RKO (cell line): Measurements from ENCODE around the gene ADARB2.
"Not testable (repeated sequence)": the region's sequence is repeated elsewhere in the genome, so short reads cannot be mapped to it uniquely, and the experiment has no call there.

Experiments used
- DNase-seq: peaks from one replicate; pipeline ENCODE4 v3.0.0-alpha.2; 2016; ENCODE audit warnings: low spot score

ADARB2 gene

DNA sequence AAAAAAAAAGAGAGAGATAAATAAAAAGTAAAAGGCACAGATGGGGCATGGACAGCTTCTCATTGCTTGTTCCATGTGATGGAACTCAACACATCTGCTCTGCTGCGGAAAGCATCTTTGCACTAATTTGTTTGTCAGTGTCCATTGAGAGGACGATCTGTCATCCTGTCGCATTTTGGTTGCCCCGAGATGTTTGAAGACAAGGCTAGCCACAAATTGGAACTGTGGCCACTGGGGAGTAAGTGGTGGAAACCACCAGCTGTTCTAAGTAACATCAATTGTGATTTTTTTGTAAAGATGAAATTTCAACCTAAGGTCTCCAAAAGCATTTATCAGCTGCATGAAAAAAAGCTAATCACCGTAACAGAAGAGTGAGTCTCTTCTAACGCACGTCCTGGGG, 312.7 kb downstream of the ADARB2 start:
- no peak for DNase-seq

DNA sequence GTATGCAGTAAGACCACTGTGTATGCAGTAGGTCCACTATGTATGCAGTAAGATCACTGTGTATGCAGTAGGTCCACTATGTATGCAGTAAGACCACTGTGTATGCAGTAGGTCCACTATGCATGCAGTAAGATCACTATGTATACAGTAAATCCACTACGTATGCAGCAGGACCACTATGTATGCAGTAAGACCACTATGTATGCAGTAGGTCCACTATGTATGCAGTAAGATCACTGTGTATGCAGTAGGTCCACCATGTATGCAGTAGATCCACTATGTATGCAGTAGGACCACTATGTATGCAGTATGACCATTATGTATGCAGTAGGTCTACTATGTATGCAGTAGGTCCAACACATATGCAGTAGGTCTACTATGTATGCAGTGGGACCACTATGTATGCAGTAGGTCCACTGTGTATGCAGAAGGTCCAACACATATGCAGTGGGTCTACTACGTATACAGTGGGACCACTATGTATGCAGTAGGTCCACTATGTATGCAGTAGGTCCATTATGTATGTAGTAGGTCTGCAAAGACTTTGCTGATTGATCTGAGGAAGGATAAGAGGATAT, 313.6 kb downstream of the ADARB2 start:
- no peak for DNase-seq

DNA sequence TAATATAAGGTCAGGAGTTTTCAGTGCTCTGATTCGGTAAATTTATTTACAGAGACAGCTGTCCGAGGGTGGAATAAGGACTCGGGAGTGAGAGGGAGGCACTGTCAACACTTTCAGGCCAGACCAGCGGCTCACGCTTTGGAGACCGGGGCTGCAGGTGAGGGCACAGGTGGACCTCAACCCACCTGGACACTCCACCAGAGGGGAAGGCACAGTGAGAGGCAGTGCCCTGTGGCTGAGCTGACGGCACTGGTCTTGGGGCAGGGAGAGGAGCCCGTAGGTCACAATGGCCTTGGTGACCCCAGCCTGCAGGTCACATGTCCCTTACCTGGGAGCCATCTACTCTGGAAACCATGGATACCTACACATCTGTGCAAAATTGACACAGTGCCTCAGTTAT, 315.1 kb downstream of the ADARB2 start:
- DNase-seq: no peak

DNA sequence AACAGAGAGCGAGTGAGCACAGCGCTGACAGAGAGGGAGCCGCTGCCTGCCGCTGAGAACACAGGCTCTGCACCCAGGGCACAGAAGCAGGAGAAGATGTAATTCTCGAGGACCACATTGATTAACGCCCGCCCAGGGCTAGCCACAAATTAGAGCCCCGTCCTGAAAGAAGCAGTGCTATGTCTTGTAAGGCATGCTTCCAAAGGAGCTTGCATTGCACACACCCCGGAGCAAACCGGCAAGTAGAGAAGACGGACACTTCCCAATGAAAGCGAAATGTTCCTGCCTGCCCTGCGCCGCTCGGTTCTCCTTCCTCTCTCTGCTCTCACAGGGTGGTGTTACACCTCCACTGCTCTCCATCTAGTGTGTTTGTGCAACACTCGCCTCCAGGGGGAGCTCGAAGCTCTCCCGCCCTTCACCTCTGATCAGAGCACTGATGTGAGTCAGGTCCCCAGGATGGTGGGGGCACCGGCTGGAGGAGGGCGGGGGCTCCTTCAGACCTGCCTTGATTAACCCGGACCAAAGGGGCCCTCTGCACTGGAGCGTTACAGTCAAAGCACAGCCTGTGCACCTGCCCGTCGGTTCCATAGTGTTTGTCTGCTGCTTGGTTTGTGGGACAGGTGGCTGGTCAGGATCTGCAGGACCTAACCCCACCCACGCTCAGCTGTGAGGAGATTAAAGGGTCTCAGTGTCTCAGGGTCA, 316.5 kb downstream of the ADARB2 start:
- DNase-seq: peak; percentile 74

DNA sequence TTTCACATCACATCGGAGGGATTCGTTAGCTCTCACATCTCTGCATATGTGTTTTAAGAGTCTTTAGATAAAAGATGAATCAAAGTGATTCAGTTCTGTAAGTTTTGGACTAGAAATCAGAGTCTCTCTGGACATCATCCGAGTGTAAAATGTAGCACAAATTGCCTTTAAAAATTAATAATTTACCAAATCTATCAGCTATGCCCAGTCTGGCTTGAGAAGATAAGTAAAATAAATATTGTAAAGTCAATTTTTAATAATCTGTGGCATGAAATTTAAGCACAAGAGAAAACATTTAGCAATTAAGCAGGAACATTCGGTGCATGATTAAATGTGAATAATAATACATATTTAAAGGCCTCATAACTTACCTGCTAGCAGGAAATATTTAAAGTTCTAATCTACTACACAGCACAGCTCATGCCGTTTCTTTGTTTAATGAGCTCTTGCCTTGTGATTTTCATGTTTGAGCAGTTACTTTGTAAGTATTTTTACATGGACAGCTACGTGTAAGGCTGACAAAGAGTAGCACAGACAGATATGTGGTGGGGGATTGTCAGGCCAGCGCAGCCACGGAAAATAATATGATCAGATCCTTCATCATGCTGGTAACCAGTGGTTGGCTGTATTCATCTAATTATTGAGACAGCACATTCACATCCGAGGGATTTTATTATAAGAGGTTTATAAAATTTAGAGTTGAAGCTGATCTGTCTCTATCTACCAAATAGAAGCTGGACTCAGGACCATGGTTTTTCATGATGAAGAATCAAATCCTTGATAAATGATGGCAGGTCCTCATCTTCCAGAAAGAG, 317.3 kb downstream of the ADARB2 start:
- no peak for DNase-seq

DNA sequence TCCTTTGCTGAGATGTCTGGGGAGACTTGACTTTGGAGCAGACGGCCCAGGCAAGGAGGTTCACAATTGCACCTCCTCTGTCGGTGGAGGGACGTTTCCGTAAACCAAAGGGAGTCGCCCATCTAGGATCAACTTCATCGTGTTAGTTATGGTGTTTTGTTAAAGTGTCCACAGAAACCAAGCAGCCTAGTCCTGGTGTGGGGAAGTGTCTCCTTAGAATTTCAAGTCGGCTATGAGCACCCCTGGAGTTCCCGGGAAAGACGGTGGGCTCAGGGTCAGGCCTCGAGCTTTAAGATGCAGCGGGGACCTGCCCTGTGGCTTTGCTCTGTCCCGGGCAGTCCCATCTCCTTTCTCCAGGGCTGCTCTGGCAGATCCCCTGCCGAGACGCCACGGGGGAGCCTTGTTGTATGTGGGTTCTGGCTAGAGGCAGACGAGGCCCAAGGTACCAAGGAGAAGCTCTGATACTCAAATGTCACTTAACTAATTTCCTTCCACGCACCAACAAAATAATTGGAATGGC, 319.2 kb downstream of the ADARB2 start:
- DNase-seq: no peak

DNA sequence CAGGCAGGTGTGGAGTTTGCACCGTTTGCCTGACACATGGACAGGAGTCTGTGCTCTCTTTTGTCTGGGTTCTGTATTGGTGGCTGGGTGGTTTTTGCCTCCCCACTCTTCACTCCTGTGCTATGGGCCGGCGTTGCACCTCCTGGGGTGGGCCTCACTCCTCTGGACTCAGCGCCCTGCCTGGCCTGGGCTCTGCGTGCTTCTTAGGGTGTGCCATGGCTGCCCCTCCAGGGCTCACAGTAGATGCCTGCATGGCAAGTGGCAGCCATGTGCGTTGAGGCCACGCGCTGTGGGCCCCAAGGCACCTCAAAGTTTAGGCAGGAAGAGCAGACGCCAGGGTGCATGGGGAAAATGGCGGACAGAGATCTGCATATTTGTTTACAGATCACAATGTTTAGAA, 319.8 kb downstream of the ADARB2 start:
- no peak for DNase-seq

DNA sequence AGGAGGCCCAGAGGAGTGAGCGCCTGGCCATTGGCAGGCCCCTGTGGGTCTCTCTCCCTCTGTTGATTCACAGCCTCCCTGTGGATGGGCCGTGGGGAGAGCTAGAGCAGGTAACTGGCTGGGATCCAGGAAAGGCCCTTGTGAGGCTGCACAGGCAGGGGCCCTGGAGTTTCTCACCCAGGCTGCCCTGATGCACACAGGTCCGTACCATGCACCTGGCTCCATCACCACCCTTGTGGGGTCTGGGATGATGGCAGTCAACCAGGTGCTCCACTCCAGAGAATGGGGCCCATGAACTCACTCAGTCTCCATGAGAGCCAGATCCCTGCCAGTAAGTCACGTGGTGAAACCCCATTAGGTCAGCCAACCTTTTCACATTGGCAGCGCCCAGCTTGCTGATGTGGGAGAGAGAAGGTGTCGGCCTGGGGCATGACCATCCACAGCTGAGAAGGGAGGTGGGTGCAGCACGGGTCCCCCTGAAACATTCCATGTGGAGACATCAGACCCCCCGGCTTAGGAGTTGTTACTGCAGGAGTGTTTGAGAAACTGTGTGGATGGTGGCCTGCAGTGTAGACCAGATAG, 320.8 kb downstream of the ADARB2 start:
- DNase-seq: no peak

DNA sequence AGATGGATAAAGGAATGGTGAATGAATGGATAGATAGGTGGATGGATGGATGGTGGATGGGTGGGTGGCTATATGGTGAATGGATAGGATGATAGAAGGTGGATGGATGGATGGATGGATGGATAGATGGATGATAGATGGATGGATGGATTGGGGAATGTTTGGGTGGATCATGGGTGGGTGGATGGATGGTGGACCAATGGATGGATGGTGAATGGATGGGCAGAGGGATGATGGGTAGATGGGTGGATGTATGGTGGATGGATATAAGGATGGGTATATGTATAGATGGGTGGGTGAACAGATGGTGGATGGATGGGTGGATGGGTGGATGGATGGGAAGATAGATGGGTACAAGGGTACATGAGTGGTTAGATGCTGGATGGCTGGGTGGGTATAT, 322.4 kb downstream of the ADARB2 start:
- no peak for DNase-seq

DNA sequence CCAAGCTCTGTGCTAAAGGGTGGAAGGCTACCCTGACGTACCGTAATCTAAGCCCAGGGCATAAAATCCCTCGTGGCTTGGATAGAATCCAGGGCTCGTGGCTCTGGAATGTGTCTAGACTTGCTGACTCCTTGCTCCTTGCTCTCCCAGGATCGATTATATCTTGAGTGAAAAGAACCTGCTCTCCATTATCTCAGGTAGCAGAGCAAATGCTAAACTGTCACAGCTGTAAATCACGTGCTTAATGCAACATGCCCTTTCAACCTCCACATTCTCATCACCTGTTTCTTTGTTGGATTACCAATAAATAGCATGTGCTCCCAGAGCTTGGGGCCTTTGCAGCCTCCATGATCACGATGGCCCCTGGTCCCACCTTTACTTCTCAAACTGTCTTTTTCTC, 323.0 kb downstream of the ADARB2 start:
- DNase-seq: not testable (repeated sequence)

DNA sequence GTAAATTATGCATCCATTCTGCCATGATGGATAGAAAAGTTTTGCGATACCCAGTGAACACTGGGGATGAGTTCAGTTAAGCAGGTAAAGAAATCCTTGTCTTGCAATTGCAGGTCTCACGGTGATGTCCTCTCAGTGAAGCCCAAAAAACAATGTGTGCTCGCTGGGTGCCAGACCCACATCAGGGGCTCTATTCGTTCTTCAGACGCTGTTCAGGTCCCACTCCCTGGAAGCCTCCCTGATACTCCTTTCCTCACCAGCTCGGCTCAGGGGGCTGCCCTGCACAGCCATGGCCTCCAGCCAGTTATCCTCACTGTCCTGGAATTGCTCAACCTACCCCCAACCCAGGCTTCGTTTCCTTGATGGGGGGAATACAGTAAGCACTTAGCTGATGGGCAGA, 323.5 kb downstream of the ADARB2 start:
- no peak for DNase-seq

DNA sequence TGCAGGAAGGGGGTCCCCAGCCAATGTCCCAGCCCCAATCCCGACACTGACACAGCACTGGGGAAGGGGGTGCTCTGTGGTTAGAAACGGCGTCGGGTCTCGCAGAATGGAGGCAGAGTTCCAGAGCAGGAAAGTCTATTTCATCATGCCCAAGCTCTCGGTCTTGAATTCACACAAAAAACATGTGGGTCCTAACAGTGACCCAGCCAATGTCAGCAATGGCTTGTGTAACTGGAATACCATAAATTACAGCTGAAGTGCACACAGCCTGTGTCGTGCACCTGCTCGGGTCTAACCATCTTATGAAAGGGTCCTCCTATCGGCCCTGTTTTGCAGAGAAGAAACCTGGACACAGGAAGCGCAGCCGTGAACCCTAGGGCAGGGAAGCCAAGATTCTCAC, 324.1 kb downstream of the ADARB2 start:
- no peak for DNase-seq

DNA sequence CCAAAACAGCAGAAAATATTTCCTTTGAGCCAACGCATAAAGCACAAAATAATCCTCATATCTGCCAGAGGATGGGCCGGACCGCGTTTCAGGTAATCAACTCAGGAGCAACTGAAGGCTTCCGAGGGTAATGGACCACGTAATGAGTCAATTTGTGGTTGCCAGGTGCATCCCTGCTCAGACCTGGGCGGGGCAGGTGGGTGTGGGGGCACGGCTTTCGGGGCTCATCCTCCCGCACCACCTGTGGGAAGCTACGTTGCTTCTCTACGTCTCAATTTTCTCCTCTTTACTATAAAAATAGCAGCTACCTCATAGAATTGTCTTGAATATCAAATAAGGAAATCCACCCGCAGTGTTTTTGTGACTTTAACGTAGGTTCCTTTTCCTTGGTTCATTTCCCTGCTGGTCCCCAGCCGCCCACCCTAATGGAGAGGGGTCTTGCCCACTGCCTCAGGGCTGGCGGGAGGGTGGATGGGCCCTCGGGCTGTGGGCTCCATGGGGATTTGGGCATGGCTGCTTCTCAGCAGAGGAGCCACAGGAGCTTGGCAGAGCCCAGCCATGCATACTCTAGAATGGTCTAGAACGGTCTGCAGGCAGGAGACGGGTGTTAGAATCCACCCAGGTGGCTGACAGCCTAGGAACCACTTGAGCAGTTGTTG, 324.7 kb downstream of the ADARB2 start:
- DNase-seq: no peak

DNA sequence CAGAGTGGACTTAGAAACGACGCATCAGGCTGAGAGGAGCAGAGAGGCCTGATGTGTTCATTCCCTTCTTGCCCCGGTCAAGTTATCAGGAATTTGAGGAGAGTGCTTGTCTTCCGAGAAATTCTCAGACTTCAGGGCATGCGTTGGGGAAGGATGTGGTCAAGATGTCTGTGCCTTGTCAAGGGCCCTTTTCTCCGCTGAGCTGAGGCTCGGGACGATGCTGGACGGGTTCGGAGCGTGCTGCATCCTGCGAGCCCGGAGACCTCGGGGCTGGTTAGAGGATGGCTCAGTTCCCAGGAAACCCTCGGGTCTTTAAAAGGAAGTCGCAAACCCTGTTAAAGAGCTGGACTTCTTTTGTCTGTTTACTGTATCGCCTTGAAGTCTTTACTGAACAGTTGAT, 325.4 kb downstream of the ADARB2 start:
- no peak for DNase-seq

DNA sequence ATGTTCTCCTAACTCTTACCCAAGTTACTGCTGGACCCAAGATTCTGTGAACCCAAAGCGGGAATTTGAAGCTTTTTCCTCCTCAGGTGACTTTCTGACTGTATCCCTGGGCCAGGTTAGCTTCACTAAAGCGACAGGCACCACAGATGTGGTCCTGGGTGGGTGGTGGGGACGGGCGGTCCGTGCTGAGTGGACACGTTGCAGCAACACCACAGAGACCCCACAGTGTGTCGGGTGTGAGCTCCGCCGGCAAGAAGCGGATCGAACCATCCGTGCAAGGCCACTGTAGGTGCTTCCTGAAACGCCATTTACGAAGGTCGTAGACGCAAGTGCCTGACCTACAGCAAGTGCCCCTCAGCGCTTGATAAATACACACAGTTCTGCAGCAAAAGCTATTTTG, 325.9 kb downstream of the ADARB2 start:
- no peak for DNase-seq

DNA sequence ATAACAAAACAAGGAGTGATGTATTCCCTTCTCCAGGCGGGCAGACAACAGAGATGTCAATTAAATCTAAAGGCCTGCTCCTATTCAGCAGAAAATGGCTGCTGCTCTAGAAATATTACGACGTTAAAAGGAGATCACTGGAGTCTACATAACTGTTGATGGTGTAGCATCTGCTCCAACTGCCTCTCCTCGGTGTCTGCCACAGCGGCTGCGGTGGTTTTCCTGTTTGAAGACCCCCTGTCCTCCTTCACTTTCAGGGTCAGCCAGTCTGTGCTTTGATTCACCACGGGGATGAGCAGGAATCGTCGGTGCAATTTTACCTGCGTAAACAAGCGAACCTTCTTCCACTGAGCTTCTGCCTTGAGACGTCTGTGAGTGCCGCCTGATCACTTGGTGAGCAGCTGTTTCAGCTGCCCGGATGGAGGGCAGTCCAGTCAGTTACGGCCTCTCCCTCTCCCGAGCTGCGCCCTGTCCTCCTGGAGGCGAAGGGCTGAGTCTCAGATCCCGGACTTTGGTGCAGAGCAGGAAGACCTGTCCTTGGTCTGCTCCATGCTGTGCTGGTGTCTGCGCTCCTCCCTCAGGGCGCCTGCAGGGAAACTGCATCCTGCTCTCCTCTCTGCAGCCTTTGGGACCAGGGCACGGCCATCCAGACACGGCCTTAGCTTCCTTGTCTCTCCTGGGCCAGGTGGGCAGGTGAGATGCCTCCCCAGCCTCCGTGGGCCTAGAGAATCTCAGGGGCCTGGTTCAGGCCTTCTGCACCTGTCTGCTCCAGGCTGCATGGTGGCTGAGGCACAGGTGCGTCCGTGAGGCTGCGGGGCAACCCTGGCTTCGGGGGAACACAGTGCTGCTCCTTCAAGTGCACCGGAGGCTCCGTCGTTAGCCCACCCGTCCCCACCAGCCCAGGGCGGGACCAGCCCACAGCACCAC, 326.6 kb downstream of the ADARB2 start:
- DNase-seq: no peak

DNA sequence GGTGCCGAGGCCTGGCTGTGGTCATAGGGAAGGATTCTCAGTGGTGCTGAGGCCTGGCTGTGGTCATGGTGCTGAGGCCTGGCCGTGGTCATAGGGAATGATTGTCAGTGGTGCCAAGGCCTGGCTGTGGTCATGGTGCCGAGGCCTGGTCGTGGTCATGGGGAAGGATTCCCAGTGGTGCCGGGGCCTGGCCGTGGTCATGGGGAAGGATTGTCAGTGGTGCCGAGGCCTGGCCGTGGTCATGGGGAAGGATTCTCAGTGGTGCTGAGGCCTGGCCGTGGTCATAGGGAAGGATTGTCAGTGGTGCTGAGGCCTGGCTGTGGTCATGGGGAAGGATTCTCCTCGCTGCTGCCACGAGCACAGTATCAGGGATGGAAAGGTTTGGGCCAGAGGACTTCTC, 327.3 kb downstream of the ADARB2 start:
- DNase-seq: no peak

DNA sequence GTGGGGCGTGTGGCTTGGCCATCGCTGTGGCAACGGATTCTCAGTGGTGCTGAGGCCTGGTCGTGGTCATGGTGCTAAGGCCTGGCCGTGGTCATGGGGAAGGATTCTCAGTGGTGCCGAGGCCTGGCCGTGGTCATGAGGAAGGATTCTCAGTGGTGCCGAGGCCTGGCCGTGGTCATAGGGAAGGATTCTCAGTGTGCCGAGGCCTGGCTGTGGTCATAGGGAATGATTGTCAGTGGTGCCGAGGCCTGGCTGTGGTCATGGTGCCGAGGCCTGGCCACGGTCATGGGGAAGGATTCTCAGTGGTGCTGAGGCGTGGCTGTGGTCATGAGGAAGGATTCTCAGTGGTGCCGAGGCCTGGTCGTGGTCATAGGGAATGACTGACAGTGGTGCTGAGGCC, 327.9 kb downstream of the ADARB2 start:
- DNase-seq: no peak

DNA sequence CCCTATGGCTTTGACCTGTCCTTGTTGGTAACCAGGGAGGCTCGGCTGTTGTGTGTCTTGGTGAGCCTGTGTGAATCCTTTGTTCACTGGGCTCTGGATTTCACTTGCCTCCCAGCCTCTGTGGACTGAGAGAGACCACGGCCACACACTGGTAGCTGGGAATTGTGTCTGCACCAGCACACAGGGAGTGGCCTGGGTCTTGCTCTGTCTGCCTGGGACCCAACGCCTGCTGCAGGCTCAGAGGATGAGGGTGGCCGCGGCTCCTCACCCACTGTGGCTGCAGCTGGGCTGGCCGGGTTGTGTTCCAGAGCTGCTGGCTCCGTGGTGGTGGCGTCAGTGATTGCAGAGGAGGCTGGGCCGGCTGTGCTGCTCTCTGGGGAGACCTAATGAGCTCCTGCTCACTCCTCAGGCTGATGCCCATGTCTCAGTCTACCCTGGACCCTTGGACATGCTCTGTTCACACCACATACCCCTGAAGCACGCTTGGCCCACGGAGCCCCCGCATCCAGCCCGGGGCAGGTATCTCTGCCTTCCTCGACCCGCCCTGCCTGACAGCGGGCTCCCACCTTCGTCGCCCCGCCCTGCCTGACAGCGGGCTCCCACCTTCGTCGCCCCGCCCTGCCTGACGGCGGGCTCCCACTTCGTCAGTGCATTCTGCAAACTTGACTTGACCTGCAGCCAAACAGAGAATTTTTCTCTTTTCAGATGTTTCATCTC, 328.5 kb downstream of the ADARB2 start:
- DNase-seq: no peak
